HEK293 (cell line): ENCODE measurements around the gene NKD1.
A peak's percentile ranks its signal among the peaks of the same experiment; 100 is the strongest.

Experiments used
- KLF1 ChIP-seq: fragments of 450-650 bp; formaldehyde crosslinking; IDR thresholded peaks from 2 replicates; pipeline ENCODE4 v1.5.1; 2016; ENCODE audit warnings: missing biosample characterization, missing genetic modification characterization
- KLF16 ChIP-seq: fragments of 450-650 bp; formaldehyde crosslinking; IDR thresholded peaks from 2 replicates; pipeline ENCODE4 v1.5.1; 2017; ENCODE audit warnings: missing biosample characterization, missing genetic modification characterization
- MEIS1 ChIP-seq: sonication (generic); formaldehyde crosslinking; IDR thresholded peaks from 2 replicates; pipeline ENCODE4 v1.8.1; 2022; ENCODE audit warnings: missing genetic modification reagents, mild to moderate bottlenecking, borderline replicate concordance
- REPIN1 ChIP-seq: fragments of 450-650 bp; formaldehyde crosslinking; IDR thresholded peaks from 2 replicates; pipeline ENCODE4 v1.5.1; 2017; ENCODE audit warnings: missing biosample characterization, missing genetic modification characterization, low read depth
- TRIM28 ChIP-seq: IDR thresholded peaks from 2 replicates; pipeline ENCODE4 v1.6.1; 2011; ENCODE audit warnings: low read length, control low read depth, borderline replicate concordance
- YY2 ChIP-seq: fragments of 450-650 bp; formaldehyde crosslinking; IDR thresholded peaks from 2 replicates; pipeline ENCODE4 v1.5.1; 2016; ENCODE audit warnings: missing biosample characterization, missing genetic modification characterization
- ZBTB1 ChIP-seq: fragments of 450-650 bp; formaldehyde crosslinking; IDR thresholded peaks from 2 replicates; pipeline ENCODE4 v1.5.1; 2016; ENCODE audit warnings: missing biosample characterization, missing genetic modification characterization
- ZBTB48 ChIP-seq: fragments of 450-650 bp; formaldehyde crosslinking; IDR thresholded peaks from 2 replicates; pipeline ENCODE4 v1.5.1; 2016; ENCODE audit warnings: missing biosample characterization, missing genetic modification characterization
- ZNF146 ChIP-seq: fragments of 450-650 bp; formaldehyde crosslinking; IDR thresholded peaks from 2 replicates; pipeline ENCODE4 v1.5.1; 2016; ENCODE audit warnings: missing biosample characterization, missing genetic modification characterization
- ZNF157 ChIP-seq: fragments of 450-650 bp; formaldehyde crosslinking; IDR thresholded peaks from 2 replicates; pipeline ENCODE4 v1.5.1; 2016; ENCODE audit warnings: missing biosample characterization, missing genetic modification characterization
- ZNF214 ChIP-seq: fragments of 450-650 bp; formaldehyde crosslinking; IDR thresholded peaks from 2 replicates; pipeline ENCODE4 v1.5.1; 2017; ENCODE audit warnings: missing biosample characterization, mild to moderate bottlenecking, missing genetic modification characterization, borderline replicate concordance
- ZNF248 ChIP-seq: fragments of 450-650 bp; formaldehyde crosslinking; IDR thresholded peaks from 2 replicates; pipeline ENCODE4 v1.5.1; 2017; ENCODE audit warnings: missing biosample characterization, missing genetic modification characterization
- ZNF266 ChIP-seq: fragments of 450-650 bp; formaldehyde crosslinking; IDR thresholded peaks from 2 replicates; pipeline ENCODE4 v1.5.1; 2016; ENCODE audit warnings: missing biosample characterization, missing genetic modification characterization, low read depth
- ZNF350 ChIP-seq: fragments of 450-650 bp; formaldehyde crosslinking; IDR thresholded peaks from 2 replicates; pipeline ENCODE4 v1.5.0; 2017; ENCODE audit warnings: missing biosample characterization, mild to moderate bottlenecking, missing genetic modification characterization
- ZNF473 ChIP-seq: fragments of 450-650 bp; formaldehyde crosslinking; IDR thresholded peaks from 2 replicates; pipeline ENCODE4 v1.5.1; 2017; ENCODE audit warnings: missing biosample characterization, missing genetic modification characterization
- ZNF776 ChIP-seq: fragments of 450-650 bp; formaldehyde crosslinking; IDR thresholded peaks from 2 replicates; pipeline ENCODE4 v1.5.0; 2017; ENCODE audit warnings: missing biosample characterization, missing genetic modification characterization, borderline replicate concordance
- ZNF785 ChIP-seq: fragments of 450-650 bp; formaldehyde crosslinking; IDR thresholded peaks from 2 replicates; pipeline ENCODE4 v1.5.1; 2016; ENCODE audit warnings: missing biosample characterization, missing genetic modification characterization
- ZNF791 ChIP-seq: fragments of 450-650 bp; formaldehyde crosslinking; IDR thresholded peaks from 2 replicates; pipeline ENCODE4 v1.5.1; 2016; ENCODE audit warnings: missing biosample characterization, missing genetic modification characterization
- ZXDB ChIP-seq: fragments of 450-650 bp; formaldehyde crosslinking; IDR thresholded peaks from 2 replicates; pipeline ENCODE4 v1.5.1; 2016; ENCODE audit warnings: missing biosample characterization, missing genetic modification characterization
- TF ChIP-seq, protein P1 (sequence below): fragments of 450-650 bp; formaldehyde crosslinking; IDR thresholded peaks from 2 replicates; pipeline ENCODE4 v1.5.1; 2016; ENCODE audit warnings: missing biosample characterization, missing genetic modification characterization, borderline replicate concordance
- TF ChIP-seq, protein P2 (sequence below): fragments of 450-650 bp; formaldehyde crosslinking; IDR thresholded peaks from 2 replicates; pipeline ENCODE4 v1.5.1; 2016; ENCODE audit warnings: missing biosample characterization, missing genetic modification characterization
- TF ChIP-seq, protein P3 (sequence below): fragments of 450-650 bp; formaldehyde crosslinking; IDR thresholded peaks from 2 replicates; pipeline ENCODE4 v1.5.0; 2017; ENCODE audit warnings: missing biosample characterization, missing genetic modification characterization, borderline replicate concordance
- TF ChIP-seq, protein P4 (sequence below): fragments of 450-650 bp; formaldehyde crosslinking; IDR thresholded peaks from 2 replicates; pipeline ENCODE4 v1.5.1; 2017; ENCODE audit warnings: missing biosample characterization, missing genetic modification characterization
- TF ChIP-seq, protein P5 (sequence below): fragments of 450-650 bp; formaldehyde crosslinking; IDR thresholded peaks from 2 replicates; pipeline ENCODE4 v1.5.1; 2016; ENCODE audit warnings: missing biosample characterization, missing genetic modification characterization

The NKD1 gene

DNA sequence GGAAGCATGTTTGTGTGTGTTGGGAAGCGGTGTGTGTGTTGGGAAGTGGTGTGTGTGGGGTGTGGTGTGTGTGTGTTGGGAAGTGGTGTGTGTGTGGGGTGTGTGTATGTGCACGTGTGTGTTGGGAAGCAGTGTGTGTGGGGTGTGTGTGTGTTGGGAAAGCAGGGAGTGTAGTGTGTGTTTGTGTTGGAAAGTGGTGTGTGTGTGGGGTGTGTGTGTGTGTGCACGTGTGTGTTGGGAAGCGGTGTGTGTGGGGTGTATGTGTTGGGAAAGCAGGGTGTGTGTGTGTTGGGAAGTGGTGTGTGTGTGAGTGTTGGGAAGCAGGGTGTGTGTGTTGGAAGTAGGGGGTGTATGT lies 144.4 kb downstream of the NKD1 start (continued):
- TF ChIP-seq, protein P1, sequence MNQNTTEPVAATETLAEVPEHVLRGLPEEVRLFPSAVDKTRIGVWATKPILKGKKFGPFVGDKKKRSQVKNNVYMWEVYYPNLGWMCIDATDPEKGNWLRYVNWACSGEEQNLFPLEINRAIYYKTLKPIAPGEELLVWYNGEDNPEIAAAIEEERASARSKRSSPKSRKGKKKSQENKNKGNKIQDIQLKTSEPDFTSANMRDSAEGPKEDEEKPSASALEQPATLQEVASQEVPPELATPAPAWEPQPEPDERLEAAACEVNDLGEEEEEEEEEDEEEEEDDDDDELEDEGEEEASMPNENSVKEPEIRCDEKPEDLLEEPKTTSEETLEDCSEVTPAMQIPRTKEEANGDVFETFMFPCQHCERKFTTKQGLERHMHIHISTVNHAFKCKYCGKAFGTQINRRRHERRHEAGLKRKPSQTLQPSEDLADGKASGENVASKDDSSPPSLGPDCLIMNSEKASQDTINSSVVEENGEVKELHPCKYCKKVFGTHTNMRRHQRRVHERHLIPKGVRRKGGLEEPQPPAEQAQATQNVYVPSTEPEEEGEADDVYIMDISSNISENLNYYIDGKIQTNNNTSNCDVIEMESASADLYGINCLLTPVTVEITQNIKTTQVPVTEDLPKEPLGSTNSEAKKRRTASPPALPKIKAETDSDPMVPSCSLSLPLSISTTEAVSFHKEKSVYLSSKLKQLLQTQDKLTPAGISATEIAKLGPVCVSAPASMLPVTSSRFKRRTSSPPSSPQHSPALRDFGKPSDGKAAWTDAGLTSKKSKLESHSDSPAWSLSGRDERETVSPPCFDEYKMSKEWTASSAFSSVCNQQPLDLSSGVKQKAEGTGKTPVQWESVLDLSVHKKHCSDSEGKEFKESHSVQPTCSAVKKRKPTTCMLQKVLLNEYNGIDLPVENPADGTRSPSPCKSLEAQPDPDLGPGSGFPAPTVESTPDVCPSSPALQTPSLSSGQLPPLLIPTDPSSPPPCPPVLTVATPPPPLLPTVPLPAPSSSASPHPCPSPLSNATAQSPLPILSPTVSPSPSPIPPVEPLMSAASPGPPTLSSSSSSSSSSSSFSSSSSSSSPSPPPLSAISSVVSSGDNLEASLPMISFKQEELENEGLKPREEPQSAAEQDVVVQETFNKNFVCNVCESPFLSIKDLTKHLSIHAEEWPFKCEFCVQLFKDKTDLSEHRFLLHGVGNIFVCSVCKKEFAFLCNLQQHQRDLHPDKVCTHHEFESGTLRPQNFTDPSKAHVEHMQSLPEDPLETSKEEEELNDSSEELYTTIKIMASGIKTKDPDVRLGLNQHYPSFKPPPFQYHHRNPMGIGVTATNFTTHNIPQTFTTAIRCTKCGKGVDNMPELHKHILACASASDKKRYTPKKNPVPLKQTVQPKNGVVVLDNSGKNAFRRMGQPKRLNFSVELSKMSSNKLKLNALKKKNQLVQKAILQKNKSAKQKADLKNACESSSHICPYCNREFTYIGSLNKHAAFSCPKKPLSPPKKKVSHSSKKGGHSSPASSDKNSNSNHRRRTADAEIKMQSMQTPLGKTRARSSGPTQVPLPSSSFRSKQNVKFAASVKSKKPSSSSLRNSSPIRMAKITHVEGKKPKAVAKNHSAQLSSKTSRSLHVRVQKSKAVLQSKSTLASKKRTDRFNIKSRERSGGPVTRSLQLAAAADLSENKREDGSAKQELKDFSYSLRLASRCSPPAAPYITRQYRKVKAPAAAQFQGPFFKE = no peak
- TF ChIP-seq ZNF214 (tag by site-specific recombination) (no peak), ZNF350 (no peak), KLF1 (0 out of 2 replicates have a peak, but pooled peaks have one; percentile 6), MEIS1 (CRISPR knock-in tag) (no peak), ZNF785 (tag by site-specific recombination) (no peak), KLF16 (tag by site-specific recombination) (no peak), ZNF146 (tag by site-specific recombination) (no peak), ZBTB48 (no peak), ZXDB (tag by site-specific recombination) (no peak), TRIM28 (no peak), ZNF266 (tag by site-specific recombination) (peak; percentile 30; the same call in 1 of the 2 replicates), YY2 (tag by site-specific recombination) (0 out of 2 replicates have a peak, but pooled peaks have one; percentile 21), ZNF157 (0 out of 2 replicates have a peak, but pooled peaks have one; percentile 26), ZBTB1 (tag by site-specific recombination) (no peak), ZNF776 (tag by site-specific recombination) (0 out of 2 replicates have a peak, but pooled peaks have one; percentile 32), REPIN1 (tag by site-specific recombination) (no peak), ZNF248 (tag by site-specific recombination) (no peak), ZNF473 (tag by site-specific recombination) (no peak), ZNF791 (tag by site-specific recombination) (peak; percentile 74)
- TF ChIP-seq, protein P2, sequence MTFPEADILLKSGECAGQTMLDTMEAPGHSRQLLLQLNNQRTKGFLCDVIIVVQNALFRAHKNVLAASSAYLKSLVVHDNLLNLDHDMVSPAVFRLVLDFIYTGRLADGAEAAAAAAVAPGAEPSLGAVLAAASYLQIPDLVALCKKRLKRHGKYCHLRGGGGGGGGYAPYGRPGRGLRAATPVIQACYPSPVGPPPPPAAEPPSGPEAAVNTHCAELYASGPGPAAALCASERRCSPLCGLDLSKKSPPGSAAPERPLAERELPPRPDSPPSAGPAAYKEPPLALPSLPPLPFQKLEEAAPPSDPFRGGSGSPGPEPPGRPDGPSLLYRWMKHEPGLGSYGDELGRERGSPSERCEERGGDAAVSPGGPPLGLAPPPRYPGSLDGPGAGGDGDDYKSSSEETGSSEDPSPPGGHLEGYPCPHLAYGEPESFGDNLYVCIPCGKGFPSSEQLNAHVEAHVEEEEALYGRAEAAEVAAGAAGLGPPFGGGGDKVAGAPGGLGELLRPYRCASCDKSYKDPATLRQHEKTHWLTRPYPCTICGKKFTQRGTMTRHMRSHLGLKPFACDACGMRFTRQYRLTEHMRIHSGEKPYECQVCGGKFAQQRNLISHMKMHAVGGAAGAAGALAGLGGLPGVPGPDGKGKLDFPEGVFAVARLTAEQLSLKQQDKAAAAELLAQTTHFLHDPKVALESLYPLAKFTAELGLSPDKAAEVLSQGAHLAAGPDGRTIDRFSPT (tag by site-specific recombination) = no peak
- TF ChIP-seq, protein P3, sequence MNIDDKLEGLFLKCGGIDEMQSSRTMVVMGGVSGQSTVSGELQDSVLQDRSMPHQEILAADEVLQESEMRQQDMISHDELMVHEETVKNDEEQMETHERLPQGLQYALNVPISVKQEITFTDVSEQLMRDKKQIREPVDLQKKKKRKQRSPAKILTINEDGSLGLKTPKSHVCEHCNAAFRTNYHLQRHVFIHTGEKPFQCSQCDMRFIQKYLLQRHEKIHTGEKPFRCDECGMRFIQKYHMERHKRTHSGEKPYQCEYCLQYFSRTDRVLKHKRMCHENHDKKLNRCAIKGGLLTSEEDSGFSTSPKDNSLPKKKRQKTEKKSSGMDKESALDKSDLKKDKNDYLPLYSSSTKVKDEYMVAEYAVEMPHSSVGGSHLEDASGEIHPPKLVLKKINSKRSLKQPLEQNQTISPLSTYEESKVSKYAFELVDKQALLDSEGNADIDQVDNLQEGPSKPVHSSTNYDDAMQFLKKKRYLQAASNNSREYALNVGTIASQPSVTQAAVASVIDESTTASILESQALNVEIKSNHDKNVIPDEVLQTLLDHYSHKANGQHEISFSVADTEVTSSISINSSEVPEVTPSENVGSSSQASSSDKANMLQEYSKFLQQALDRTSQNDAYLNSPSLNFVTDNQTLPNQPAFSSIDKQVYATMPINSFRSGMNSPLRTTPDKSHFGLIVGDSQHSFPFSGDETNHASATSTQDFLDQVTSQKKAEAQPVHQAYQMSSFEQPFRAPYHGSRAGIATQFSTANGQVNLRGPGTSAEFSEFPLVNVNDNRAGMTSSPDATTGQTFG (tag by site-specific recombination) = no peak
- TF ChIP-seq, protein P4, sequence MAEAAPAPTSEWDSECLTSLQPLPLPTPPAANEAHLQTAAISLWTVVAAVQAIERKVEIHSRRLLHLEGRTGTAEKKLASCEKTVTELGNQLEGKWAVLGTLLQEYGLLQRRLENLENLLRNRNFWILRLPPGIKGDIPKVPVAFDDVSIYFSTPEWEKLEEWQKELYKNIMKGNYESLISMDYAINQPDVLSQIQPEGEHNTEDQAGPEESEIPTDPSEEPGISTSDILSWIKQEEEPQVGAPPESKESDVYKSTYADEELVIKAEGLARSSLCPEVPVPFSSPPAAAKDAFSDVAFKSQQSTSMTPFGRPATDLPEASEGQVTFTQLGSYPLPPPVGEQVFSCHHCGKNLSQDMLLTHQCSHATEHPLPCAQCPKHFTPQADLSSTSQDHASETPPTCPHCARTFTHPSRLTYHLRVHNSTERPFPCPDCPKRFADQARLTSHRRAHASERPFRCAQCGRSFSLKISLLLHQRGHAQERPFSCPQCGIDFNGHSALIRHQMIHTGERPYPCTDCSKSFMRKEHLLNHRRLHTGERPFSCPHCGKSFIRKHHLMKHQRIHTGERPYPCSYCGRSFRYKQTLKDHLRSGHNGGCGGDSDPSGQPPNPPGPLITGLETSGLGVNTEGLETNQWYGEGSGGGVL (tag by site-specific recombination) = no peak
- TF ChIP-seq, protein P5, sequence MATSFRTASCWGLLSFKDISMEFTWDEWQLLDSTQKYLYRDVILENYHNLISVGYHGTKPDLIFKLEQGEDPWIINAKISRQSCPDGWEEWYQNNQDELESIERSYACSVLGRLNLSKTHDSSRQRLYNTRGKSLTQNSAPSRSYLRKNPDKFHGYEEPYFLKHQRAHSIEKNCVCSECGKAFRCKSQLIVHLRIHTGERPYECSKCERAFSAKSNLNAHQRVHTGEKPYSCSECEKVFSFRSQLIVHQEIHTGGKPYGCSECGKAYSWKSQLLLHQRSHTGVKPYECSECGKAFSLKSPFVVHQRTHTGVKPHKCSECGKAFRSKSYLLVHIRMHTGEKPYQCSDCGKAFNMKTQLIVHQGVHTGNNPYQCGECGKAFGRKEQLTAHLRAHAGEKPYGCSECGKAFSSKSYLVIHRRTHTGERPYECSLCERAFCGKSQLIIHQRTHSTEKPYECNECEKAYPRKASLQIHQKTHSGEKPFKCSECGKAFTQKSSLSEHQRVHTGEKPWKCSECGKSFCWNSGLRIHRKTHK (tag by site-specific recombination) = no peak
